UCSD-AML1 (cell line): ENCODE measurements around the gene SHANK1.

Experiments used
- DNase-seq: peaks from one replicate; lab custom pipeline; 2025; ENCODE audit not compliant: unreplicated experiment; lab: John Stamatoyannopoulos, UW

The SHANK1 gene

DNA sequence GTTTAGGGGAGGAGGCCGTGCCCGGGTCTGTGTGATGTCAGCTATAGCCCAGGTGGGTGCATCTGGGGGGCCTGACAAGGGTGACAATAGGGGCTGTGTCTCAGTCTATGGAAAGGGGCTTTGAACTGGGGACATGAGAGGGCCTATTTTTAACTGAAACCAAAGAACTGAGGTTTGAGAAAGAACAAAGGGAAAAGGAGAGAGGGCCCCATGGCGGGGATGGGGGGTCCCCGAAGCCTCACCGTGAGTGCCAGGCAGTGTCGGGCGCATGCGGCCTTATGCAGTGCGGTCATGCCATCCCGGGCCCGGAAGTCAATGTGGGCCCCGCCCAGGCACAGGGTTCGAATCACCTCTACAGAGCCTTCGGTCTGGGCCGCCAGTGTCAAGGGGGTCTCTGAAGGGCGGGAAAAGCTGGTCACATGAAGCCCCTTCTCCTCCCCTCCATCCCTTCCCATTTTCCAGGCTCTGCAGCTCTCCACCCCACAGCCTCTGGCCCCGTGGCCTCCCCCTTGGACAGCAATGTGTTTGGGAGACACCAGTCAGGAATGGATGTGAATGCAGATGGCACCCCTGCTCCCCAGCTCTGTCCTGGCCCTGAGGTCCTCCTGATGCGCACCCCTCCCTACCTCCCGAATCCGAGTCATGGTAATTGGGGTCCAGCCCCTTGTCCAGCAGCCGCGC lies 5.9 kb downstream of the SHANK1 start:
- DNase-seq: no peak

DNA sequence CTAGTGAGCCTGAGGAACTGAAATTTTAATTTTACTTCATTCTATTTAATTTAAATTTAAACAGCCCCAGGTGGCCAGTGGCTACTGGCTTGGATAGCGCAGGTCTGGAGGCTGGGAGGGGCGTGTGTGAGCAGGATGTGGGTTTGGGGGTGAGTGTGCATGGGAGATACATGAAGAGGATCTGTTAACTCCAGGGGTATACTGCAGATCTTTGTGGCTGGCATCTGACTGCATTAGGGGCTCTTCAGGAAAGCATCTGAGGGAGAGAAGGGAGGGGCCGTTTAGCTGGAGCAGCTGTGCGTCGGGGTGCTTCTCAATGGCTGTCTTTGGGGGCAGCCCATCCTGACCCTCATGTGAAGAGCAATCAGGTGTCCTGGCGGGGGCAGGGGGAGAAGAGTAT lies 6.8 kb downstream of the SHANK1 start:
- no peak for DNase-seq

DNA sequence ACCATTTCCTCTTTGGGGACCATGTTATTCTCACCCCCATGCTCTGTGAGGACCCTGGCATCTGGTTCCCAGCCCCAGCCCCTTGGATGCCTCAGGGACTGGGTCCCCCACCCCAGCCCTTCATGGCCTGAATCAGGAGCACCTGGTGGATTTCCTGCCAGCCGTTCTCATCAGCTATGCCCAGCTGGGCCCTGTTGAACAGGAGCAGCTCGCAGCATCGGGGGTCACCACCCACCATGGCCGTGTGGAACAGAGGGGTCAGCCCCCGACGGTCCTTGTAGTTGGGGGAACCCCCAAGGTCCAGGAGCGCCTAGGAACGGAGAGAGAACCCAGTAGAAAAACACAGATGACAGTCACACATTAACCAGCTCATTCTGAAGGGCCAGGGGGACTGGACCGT lies 7.8 kb downstream of the SHANK1 start:
- no peak for DNase-seq

DNA sequence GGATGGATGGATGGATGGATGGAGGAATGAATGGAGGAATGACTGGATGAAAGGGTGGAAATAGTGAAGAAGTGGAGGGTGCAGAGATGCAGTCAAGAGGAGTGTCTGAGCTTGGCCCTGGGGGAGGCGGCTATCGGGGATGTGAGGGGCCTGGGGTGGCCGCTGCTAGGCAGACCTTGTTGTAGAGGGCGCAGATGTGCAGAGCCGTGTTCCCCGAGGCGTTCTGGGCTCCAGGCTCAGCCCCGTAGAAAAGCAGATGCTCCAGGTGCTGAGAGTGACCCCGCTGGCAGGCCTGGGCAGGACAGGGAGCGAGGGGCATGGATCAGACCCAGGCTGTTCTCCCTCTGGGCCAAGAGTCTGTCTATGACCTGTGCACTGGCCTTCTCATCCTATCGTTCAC lies 8.4 kb downstream of the SHANK1 start:
- no peak for DNase-seq

DNA sequence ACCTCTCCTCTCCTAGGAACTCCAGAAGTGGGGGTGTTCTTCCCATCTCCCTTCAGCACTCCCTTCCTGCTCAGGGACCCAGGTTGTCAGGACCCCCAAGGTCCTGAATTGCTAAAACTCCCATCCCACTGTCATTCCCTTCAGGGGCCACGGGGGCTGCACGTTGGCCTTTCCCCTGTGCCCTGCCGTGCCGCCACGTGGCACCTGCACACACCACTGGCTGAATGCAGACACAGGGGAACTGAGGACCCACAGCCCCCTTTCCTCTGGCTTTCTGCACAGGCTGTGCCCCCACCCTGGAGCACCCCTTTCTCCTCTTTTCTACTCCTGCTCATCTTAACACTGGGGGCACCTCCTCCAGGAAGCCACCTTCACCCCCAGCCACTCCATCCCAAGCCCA lies 9.0 kb downstream of the SHANK1 start:
- no peak for DNase-seq

DNA sequence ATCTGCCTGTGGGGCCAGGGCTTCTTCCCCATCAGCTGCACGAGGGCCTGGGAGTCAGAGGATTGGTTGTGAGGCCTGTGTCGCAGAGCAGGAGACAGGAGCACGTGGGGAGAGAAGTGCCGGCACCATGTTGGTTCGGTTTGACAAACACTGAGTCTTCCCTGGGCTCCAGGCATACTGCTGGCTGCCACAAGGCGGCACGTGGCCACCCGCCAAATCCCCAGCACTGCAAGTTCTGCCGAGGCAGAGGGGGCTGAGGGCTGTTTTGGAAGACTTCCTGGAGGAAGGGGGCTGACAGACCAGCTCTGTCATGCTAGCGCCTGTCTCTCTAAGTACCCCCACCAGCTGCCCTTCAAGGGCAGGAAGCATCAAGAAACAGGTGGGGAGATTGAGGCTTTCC lies 9.5 kb downstream of the SHANK1 start:
- DNase-seq: no peak

DNA sequence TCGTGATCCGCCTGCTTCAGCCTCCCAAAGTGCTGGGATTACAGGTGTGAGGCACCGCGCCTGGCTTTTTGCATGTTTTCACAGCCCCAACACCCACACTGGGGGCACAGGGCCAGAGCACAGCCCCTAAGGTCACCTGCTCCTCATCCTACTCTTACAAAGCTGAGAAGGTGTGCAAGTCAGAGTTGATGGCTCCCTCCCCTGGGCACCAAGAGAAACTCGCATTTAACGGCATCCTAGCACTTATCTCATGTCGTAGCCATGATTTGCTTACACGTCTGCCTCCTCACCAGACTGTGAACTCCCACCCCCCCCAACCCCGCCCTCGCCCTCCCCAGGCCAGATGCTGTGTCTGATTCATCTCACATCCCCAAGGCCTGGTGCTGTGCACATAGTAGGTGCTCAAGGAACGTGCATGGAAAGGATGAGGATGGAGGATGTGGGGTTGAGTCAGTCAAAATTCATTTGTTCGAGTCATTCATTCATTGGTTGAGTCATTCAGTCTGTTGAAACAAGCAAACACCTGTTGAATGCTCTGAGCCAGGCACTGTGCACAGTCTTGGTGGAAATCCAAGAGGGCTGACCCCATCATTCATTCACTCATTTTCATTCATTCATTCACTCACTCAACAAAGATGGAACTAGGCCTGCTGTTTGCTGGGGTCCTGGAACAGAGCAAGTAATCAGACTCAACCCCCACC lies 11.3 kb downstream of the SHANK1 start:
- DNase-seq: no peak

DNA sequence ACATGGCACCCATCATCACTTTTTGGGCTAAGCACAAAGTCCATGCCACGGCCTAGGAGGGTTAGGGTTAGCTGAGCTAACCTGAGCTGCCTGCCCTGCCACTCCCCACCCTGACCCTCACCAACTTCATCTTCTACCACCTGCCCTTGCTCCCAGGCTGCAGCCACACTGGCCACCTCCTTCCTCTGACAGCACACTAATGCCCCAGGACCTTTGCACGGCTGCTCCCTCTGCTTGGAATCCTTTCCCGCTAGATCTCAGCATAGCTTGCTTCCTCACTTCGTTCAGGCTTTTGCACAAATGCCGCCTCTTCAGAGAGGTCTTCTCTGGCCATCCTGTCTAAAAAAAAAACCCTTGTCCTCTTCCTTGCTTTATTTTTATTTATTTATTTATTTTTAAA lies 13.2 kb downstream of the SHANK1 start:
- no peak for DNase-seq

DNA sequence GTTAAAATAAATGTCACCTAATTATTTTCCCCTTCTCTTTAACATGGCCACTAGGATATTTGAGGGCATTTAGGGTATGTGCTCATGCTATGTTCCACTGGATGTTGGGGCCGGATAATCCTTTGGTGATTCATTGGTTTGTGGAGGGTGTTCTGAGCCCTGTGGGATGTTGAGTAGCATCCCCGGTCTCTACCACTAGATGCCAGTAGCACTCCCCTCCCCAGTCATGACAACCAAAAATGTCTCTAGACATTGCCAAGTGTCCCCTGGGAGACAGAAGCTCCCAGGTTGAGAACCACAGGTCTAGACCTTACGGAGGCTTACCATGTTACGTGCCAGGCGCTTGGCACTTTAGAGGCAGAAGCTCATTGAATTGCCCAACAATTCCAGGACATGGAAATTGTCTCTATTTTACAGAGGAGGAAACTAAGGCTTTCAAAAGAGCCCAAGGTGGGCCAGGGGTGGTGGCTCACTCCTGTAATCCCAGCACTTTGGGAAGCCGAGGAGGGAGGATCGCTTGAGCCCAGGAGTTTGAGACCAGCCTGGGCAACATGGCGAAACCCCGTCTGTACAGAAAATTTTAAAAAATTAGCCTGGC lies 14.1 kb downstream of the SHANK1 start:
- DNase-seq: peak; percentile 48

DNA sequence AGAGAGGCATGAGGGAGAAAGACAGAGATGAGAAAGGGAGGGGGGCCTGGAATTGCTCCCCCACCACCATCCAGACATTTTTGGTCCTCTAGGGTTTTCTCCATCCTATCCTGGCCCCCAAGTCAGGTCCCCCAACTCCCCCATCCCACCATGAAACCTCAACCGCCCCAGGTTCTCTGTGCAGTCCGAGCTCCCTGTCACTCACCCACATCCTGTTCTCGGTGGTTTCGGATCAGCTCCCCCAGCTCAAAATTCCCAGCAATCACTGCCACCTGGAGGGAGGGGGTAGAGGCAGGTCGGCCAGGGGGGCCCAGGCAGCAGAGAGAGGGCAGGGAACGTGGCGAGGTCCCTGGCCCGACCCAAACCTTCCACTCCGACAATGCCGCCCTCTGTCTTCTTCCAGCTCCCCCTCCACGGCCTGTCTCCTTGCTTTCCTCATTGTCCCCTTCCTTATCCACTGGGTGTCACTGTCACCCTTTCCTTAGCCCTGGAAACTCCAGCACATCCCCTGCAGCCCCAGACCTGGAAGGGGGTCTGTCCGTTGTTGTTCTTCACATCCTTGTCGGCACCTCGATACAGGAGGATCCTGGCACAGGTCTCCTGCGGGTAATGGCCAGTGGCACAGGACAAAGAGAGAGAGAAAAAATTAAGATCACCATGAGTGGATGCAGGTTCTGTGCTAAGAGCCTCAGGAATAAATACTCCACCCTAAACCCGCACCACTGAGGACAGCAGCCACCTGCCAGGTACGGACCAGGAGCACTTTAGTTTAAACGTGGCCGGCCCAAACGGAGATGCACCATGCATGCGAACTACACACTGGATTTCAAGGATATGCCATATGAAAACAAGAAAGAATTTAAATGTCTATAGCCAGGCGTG lies 15.4 kb downstream of the SHANK1 start:
- peak; percentile 26 for DNase-seq

DNA sequence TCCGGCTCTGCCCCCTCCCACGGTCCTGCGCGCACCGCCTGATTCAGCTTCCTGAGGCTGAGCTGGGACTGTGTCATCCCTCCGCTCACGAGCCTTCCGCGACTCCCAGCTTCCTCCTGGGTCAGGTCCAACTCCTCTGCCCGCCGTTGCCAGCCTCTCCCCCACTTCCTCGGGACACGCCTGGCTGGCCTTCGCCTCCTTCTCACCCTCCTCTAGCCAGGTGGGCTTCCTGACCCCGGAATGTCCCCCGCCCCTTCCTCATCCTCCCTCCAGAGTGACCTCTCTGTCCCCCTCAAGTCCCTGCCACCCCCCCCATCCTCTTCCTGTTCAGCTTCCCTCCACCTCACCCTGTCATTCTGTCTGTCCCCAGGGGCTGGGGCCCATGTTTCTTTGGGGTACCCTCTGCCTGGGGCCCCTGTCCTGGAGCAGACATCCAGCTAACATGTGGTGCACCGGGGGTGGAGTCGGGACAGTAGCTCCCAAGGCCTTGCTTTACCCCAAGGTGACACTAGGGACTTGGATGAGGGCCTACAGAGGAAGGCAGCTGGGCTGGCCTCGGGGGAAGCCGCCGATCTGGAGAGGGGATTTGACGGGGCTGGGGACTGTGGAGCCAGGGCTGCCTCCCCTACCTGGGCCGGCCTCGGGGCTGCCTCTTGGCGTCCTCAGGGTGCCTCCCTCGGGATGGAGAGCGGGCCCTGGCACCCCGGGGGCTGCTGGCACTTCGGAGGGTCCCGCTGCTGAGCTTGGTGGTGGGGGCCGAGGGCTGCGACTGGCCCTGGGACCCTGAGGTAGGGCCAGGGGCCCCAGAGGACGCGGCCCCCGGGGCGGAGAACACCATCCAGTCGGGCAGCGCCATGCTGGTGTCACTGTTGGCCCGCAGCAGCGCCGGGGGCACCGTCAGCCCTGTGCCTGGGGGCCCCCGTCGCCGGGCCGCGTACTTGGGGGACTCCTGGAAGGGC lies 16.5 kb downstream of the SHANK1 start:
- DNase-seq: peak; percentile 64

DNA sequence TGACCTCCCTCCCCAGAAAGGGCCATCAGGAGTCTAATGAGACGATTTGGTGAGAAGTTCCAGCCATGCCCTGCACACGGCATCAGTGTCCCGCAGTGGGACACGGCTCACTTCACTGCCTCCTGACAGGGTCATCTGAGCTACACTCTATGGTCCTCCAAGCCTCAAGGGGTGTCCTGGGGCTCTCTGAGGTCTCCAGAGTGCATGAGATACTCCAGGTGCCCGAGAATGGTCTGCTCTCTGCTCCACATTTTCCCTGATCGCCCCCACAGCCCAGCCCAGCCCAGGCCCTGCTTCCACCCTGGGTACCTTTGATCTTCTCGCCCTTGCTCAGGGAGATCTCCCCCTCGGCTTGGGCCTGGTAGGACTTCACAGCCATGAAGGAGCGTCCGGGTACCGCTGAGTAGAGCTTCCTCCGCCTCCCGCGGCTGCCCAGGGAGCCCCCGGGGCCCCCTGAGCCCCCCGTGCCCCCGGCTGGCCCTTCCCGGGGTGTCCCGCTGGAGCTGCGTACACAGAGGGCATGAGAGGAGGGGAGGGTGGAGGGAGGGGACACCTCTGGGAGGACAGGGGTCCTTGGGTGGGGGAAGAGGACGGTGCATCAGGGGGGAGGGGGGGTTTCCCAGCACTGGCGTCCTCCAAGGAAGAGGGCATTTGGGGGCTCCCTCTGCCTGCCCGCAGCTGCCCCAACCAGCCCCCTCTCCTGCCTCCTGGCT lies 17.3 kb downstream of the SHANK1 start:
- DNase-seq: no peak

DNA sequence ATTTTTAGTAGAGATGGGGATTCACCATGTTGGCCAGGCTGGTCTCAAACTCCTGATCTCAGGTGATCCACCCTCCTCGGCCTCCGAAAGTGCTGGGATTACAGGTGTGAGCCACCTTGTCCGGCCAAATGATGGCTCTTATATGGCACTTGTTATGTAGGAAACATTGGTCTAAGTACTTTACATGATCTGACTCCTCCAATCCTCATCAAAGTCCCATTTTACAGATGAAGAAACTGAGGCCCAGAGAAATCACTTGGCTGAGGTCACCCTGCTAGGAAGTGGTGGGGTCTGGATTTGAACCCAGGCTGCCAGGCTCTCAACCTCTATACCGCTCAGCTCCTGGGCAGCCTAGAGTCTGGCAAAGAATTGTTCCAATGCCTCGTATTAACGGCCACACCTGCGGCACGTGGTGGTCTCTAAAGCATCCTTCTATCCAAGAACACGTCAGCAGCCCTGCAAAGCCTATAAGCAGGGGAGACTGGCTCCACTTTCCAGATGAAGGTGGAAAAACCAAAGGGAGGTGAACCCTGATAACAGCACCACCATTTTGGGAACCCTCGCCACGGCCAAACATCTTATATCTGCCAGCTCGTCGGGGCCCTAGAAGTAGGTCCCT lies 18.1 kb downstream of the SHANK1 start:
- no peak for DNase-seq

DNA sequence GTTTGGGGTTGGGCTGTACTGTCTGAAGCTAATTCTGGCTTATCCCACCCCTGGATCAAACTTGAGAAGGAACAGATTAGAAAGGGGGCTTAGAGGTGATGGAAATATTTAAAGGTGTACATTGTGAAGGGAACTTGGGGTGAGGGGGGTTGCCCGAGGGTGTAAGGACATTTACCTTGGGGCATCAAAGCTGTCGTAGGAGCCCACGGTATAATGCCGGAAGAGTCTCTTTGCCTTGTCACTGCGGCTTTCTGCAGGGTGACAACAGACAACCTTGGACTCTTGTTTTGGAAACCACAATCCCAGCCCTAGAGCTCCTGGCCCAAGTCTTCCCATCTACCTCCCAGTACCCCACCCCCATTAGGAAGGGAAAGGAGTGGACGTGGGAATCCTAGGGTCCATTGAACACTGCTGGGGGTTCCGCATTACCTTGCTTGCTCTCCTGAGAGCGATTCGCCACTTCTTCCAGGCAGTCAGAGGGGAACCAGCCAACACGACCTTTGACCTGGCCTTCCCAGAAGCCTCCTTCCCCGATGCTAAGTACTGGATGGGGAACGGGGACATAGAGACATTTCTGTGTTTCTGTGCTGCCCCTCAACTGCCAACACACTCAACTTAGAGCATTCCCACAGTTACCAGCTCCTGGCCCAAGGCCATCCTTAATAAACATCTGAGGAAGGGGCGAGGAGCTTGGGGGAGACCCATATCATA lies 22.0 kb downstream of the SHANK1 start:
- DNase-seq: no peak

DNA sequence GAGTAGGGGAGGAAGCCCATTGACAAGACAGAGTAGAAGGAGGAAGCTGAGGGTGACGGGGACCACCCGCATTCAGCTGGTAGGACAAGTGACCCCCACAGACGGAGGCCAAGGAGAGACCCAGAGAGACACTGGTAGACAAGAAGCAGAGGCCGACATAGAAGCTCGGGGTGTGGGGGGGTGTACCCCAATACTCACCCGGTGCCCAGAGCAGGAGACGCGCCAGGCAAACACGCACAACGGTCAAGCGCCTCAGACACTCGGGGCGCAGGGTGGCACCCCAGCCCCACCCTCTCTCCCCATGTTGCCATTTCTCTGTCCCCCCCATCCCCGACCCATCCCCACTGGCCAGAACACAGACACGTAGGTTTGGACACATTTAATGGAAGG lies 23.5 kb downstream of the SHANK1 start:
- DNase-seq: no peak

DNA sequence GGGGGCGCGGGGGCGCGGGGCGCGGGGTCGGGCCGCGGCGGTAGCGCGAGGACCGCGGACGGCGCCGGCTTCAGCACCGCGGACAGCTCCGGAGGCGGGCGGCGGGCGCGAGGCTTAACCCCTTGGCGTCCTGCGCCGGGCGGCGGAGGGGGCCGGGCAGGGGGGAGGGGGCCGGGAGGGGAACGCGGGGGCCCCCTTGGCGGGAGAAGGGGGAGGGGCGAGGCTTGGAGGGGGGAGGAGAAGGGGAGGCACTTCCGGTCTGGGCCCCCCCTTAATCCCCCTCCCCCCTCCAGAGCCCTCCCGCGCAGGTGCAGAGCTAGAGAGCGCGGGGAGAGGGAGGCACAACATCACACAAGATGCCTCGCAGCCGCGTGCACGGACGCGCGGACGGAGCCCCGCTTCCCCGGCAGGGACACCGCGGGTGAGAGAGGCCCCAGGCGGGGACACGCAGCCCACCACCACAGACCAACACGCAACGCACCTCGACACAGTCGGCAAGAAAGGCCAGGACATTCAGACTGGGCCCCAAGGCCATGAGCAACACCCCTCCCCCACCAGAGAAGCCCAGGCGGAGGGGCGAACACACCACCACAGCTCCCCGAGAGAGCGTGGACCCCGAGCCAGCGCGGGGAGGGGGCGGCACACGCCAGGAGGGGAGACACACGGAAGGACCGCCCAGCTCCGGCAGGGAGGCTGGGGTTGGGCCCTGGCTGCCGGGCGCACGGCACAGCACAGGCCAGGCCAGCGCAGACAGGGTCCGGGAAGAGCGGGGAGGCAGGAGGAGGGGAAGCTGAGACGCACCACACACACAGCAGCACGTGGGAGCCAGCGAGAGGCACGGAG lies 24.1 kb downstream of the SHANK1 start:
- DNase-seq: no peak

DNA sequence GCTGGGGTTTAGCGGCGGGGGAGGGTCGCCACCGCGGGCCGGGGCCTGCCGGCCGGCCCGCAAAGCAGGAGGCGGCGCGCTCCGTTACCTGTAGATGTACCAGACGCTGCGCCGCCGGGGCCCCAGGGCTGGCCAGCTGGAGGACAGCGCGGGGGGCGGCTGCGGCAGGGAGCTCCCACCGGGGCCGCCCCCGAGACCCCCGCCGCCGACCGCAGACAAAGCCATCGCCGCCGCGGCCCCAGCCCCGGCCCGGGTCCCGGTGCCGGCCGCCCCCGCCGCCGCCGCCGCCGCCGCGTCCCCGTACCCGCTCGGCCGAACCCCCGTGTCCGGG lies 24.8 kb downstream of the SHANK1 start:
- DNase-seq: no peak
